ENCODE data around the gene FHOD3. TPM values are rescaled to one million over a fixed set of nuclear protein-coding genes. Genes with fewer than 3 reads are reported as not detected.

FHOD3 gene
- total RNA-seq, 4 donors from 2014 or later = 3.5 to 40.0 (median 14.5) TPM

DNA sequence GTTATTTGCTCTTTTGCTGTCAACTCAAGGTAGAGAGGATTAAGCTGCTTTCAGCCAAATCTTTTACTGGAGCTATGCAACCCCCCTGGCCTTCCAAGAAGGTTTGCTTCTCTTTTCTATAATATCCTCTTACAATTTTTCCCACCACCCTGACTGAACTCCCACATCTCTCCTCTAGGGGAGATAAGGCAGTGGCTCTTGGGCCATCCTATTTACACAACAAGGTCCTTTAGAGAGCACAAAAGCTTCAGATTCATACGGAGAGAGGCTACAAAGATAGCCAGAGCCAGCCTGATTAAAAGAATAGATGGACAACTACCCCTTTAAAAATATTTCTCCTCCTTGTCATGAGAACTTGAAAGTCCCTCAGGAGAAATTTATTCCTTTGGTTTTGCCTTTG lies 435.6 kb downstream of the FHOD3 start:
- Histone ChIP-seq H3K4me1 (no peaks in the 10 kb centered on the region), H3K9me3 (no peaks in the 10 kb centered on the region), H3K36me3 (no peaks in the 10 kb centered on the region), H3K27ac (no peak overlapping the region), H3K27me3 (no peaks in the 10 kb centered on the region), H3K4me3 (no peak overlapping the region)
- in situ Hi-C loops (cut with MboI; ENCODE audit: low pct_ligation_motif_present in 1 of 4, low pct_unique_long_range_greater_than_20kb in 1 of 4, low sequenced_read_pairs in 3 of 4) = no loop called here
- WGBS, 2 donors (ENCODE audit: low coverage in 1 of 2) = 71 to 77% methylated on average over 1 of the region's 1 CpG
- TF ChIP-seq POLR2AphosphoS5 (IDR thresholded peaks at IDR 0.05) (no peak), POLR2A (IDR thresholded peaks at IDR 0.05) (no peak), EP300 (IDR thresholded peaks at IDR 0.05; ENCODE audit: low read depth) (no peak)
- TF ChIP-seq, protein P1, sequence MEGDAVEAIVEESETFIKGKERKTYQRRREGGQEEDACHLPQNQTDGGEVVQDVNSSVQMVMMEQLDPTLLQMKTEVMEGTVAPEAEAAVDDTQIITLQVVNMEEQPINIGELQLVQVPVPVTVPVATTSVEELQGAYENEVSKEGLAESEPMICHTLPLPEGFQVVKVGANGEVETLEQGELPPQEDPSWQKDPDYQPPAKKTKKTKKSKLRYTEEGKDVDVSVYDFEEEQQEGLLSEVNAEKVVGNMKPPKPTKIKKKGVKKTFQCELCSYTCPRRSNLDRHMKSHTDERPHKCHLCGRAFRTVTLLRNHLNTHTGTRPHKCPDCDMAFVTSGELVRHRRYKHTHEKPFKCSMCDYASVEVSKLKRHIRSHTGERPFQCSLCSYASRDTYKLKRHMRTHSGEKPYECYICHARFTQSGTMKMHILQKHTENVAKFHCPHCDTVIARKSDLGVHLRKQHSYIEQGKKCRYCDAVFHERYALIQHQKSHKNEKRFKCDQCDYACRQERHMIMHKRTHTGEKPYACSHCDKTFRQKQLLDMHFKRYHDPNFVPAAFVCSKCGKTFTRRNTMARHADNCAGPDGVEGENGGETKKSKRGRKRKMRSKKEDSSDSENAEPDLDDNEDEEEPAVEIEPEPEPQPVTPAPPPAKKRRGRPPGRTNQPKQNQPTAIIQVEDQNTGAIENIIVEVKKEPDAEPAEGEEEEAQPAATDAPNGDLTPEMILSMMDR (IDR thresholded peaks at IDR 0.05) = no peak
- DNase-seq = no peak
- intact Hi-C loops (cut with DNase I; ENCODE audit: low total_unique reads) = no loop called here

DNA sequence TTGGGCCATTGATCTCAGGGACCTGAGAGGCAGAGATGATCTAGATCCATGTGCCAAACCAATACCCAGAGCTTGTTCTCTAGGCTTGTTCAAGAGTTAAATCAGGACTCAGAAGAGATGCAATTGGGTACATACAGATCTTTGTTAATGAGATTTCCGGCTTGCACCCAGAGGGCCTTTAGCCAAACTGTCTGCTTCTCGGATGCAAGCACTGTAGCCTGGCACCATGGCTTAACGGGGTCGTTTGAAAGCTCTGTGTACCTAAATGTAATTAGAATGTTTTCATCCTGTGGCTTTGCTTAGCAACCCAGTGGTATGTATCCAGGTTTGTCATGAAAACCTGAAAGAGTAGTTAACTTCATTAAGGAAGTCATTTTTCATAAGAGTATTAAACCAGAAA lies 437.1 kb downstream of the FHOD3 start:
- WGBS, 2 donors (ENCODE audit: low coverage in 1 of 2) = 73 to 84% methylated on average over 3 to 4 of the region's 4 CpGs
- no peaks in the 10 kb centered on the region for H3K36me3 ChIP-seq
- no peak overlapping the region for H3K27ac ChIP-seq
- no peak overlapping the region for H3K4me3 ChIP-seq
- H3K9me3 ChIP-seq = no peaks in the 10 kb centered on the region
- in situ Hi-C loops (cut with MboI; ENCODE audit: low pct_ligation_motif_present in 1 of 4, low pct_unique_long_range_greater_than_20kb in 1 of 4, low sequenced_read_pairs in 3 of 4) (no loop called here), intact Hi-C loops (cut with DNase I; ENCODE audit: low total_unique reads) (no loop called here)
- no peak for DNase-seq
- H3K4me1 ChIP-seq = no peaks in the 10 kb centered on the region
- TF ChIP-seq POLR2A (IDR thresholded peaks at IDR 0.05) (no peak), EP300 (IDR thresholded peaks at IDR 0.05; ENCODE audit: low read depth) (no peak), POLR2AphosphoS5 (IDR thresholded peaks at IDR 0.05) (no peak)
- TF ChIP-seq, protein P1 (IDR thresholded peaks at IDR 0.05) = no peak
- no peaks in the 10 kb centered on the region for H3K27me3 ChIP-seq

GRCh38 chr18:36735130-36735529 lies 437.6 kb downstream of the FHOD3 start:
- Histone ChIP-seq H3K9me3 (no peaks in the 10 kb centered on the region), H3K36me3 (no peaks in the 10 kb centered on the region), H3K4me3 (no peak overlapping the region), H3K27me3 (no peaks in the 10 kb centered on the region), H3K4me1 (no peaks in the 10 kb centered on the region), H3K27ac (no peak overlapping the region)
- in situ Hi-C loops (cut with MboI; ENCODE audit: low pct_ligation_motif_present in 1 of 4, low pct_unique_long_range_greater_than_20kb in 1 of 4, low sequenced_read_pairs in 3 of 4) (no loop called here), intact Hi-C loops (cut with DNase I; ENCODE audit: low total_unique reads) (no loop called here)
- TF ChIP-seq POLR2AphosphoS5 (IDR thresholded peaks at IDR 0.05) = no peak
- TF ChIP-seq, protein P1 (IDR thresholded peaks at IDR 0.05) = no peak
- TF ChIP-seq POLR2A (IDR thresholded peaks at IDR 0.05) = no peak
- no peak for TF ChIP-seq EP300 (IDR thresholded peaks at IDR 0.05; ENCODE audit: low read depth)
- WGBS, 2 donors (ENCODE audit: low coverage in 1 of 2) = 76 to 80% methylated on average over 2 of the region's 2 CpGs
- no peak for DNase-seq

GRCh38 chr18:36736094-36736493 lies 438.6 kb downstream of the FHOD3 start:
- H3K9me3 ChIP-seq = no peaks in the 10 kb centered on the region
- no peak overlapping the region for H3K4me3 ChIP-seq
- no peak for DNase-seq
- no peaks in the 10 kb centered on the region for H3K27me3 ChIP-seq
- no peak overlapping the region for H3K27ac ChIP-seq
- H3K36me3 ChIP-seq = no peaks in the 10 kb centered on the region
- in situ Hi-C loops (cut with MboI; ENCODE audit: low pct_ligation_motif_present in 1 of 4, low pct_unique_long_range_greater_than_20kb in 1 of 4, low sequenced_read_pairs in 3 of 4) = no loop called here
- TF ChIP-seq POLR2A (IDR thresholded peaks at IDR 0.05) (no peak), EP300 (IDR thresholded peaks at IDR 0.05; ENCODE audit: low read depth) (no peak), POLR2AphosphoS5 (IDR thresholded peaks at IDR 0.05) (no peak)
- TF ChIP-seq, protein P1 (IDR thresholded peaks at IDR 0.05) = no peak
- H3K4me1 ChIP-seq = no peaks in the 10 kb centered on the region
- intact Hi-C loops (cut with DNase I; ENCODE audit: low total_unique reads) = no loop called here
- 60 to 90% methylated on average over 1 to 6 of the region's 6 CpGs for WGBS, 2 donors (ENCODE audit: low coverage in 1 of 2)
